ENCODE measurements around the gene BTF3L4. TPM values are rescaled to one million over a fixed set of nuclear protein-coding genes. Genes with fewer than 3 reads are reported as not detected.
"Not testable (repeated sequence)": the region's sequence is repeated elsewhere in the genome, so short reads cannot be mapped to it uniquely, and the experiment has no call there.

Gene BTF3L4
- total RNA-seq, 3 donors from 2014 or later (not counting 1 experiment from before 2014, with no cell fraction given): 24.2 to 25.3 (median 25.2) TPM

GRCh38 chr1:52072291-52072690 is 16.2 kb downstream of the BTF3L4 start:
- Mint-ChIP-seq H3K4me3 (no peak overlapping the region), H3K4me1 (peaks cover 29 to 35% of the 10 kb centered on the region in 2 donors), H3K36me3 (peaks cover 10% of the 10 kb centered on the region), H3K27me3 (ENCODE audit: low read depth in 2 of 2) (no peaks in the 10 kb centered on the region), H3K9me3 (no peaks in the 10 kb centered on the region), H3K27ac (no peak overlapping the region)
- no peak for ATAC-seq
- Histone ChIP-seq H3K4me1 (ENCODE audit: control insufficient read depth, insufficient read depth, low read length) (no peaks in the 10 kb centered on the region), H3K27ac (ENCODE audit: low read length) (no peak overlapping the region), H3K36me3 (ENCODE audit: control insufficient read depth, insufficient read depth, low read length) (peaks cover 13% of the 10 kb centered on the region), H3K4me3 (ENCODE audit: low read length) (no peak overlapping the region), H3K27me3 (ENCODE audit: control insufficient read depth, insufficient read depth, low read length) (no peaks in the 10 kb centered on the region), H3K9me3 (ENCODE audit: control insufficient read depth, insufficient read depth, low read length) (no peaks in the 10 kb centered on the region)
- over 99% methylated on average over 4 of the region's 6 CpGs for WGBS (ENCODE audit: insufficient coverage)
- intact Hi-C loops (cut with micrococcal nuclease): no loop called here
- DNase-seq: no peak
- TF ChIP-seq, protein P1, sequence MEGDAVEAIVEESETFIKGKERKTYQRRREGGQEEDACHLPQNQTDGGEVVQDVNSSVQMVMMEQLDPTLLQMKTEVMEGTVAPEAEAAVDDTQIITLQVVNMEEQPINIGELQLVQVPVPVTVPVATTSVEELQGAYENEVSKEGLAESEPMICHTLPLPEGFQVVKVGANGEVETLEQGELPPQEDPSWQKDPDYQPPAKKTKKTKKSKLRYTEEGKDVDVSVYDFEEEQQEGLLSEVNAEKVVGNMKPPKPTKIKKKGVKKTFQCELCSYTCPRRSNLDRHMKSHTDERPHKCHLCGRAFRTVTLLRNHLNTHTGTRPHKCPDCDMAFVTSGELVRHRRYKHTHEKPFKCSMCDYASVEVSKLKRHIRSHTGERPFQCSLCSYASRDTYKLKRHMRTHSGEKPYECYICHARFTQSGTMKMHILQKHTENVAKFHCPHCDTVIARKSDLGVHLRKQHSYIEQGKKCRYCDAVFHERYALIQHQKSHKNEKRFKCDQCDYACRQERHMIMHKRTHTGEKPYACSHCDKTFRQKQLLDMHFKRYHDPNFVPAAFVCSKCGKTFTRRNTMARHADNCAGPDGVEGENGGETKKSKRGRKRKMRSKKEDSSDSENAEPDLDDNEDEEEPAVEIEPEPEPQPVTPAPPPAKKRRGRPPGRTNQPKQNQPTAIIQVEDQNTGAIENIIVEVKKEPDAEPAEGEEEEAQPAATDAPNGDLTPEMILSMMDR (IDR thresholded peaks at IDR 0.05): no peak

GRCh38 chr1:52077277-52077676 is 21.2 kb downstream of the BTF3L4 start:
- WGBS (ENCODE audit: insufficient coverage): 99% methylated on average over 6 of the region's 6 CpGs
- intact Hi-C loops (cut with micrococcal nuclease); H3K27me3 ChIP-seq (ENCODE audit: control insufficient read depth, insufficient read depth, low read length); H3K27ac Mint-ChIP-seq; H3K4me3 ChIP-seq (ENCODE audit: low read length); H3K9me3 ChIP-seq (ENCODE audit: control insufficient read depth, insufficient read depth, low read length); H3K9me3 Mint-ChIP-seq; H3K27me3 Mint-ChIP-seq (ENCODE audit: low read depth in 2 of 2); DNase-seq; ATAC-seq; H3K4me3 Mint-ChIP-seq; H3K36me3 Mint-ChIP-seq; H3K27ac ChIP-seq (ENCODE audit: low read length); H3K4me1 ChIP-seq (ENCODE audit: control insufficient read depth, insufficient read depth, low read length): not testable (repeated sequence)
- H3K4me1 Mint-ChIP-seq: peaks cover 12% of the 10 kb centered on the region in 2 donors
- peaks cover 17% of the 10 kb centered on the region for H3K36me3 ChIP-seq (ENCODE audit: control insufficient read depth, insufficient read depth, low read length)

DNA sequence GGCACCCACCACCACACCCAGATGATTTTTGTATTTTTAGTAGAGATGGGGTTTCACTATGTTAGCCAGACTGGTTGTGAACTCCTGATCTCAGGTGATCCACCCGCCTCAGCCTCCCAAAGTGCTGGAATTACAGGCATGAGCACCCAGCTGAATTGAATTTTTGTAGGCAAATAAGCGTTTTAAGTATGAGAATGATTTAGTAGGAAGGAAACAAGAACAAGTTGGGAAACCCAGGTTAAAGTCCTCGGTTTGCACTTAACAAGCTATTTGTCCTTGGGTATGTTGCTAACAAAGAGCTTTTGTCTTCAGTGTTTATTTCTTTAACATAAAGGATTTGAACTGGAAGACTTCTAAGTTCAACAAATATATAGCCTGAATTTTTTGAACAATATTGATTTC is 23.9 kb downstream of the BTF3L4 start:
- intact Hi-C loops (cut with micrococcal nuclease): no loop called here
- 89% methylated on average over 3 of the region's 3 CpGs for WGBS (ENCODE audit: insufficient coverage)
- peaks cover 15% of the 10 kb centered on the region for H3K36me3 ChIP-seq (ENCODE audit: control insufficient read depth, insufficient read depth, low read length)

GRCh38 chr1:52087892-52088291 is 31.8 kb downstream of the BTF3L4 start:
- intact Hi-C loops (cut with micrococcal nuclease); H3K27ac ChIP-seq (ENCODE audit: low read length); H3K9me3 ChIP-seq (ENCODE audit: control insufficient read depth, insufficient read depth, low read length); ATAC-seq; H3K4me3 Mint-ChIP-seq; H3K27me3 Mint-ChIP-seq (ENCODE audit: low read depth in 2 of 2); H3K4me1 ChIP-seq (ENCODE audit: control insufficient read depth, insufficient read depth, low read length); H3K27ac Mint-ChIP-seq; H3K27me3 ChIP-seq (ENCODE audit: control insufficient read depth, insufficient read depth, low read length); DNase-seq; H3K9me3 Mint-ChIP-seq; H3K4me3 ChIP-seq (ENCODE audit: low read length); H3K4me1 Mint-ChIP-seq: not testable (repeated sequence)
- H3K36me3 ChIP-seq (ENCODE audit: control insufficient read depth, insufficient read depth, low read length): peaks cover 22% of the 10 kb centered on the region
- H3K36me3 Mint-ChIP-seq: peaks cover 18% of the 10 kb centered on the region

More for the DNA sequence above, 23.9 kb downstream of the BTF3L4 start:
- ATAC-seq: no peak
- no peaks in the 10 kb centered on the region for H3K27me3 Mint-ChIP-seq (ENCODE audit: low read depth in 2 of 2)
- TF ChIP-seq, protein P1 (IDR thresholded peaks at IDR 0.05): no peak
- no peak overlapping the region for H3K27ac ChIP-seq (ENCODE audit: low read length)
- no peaks in the 10 kb centered on the region for H3K9me3 ChIP-seq (ENCODE audit: control insufficient read depth, insufficient read depth, low read length)
- H3K36me3 Mint-ChIP-seq: no peaks in the 10 kb centered on the region
- H3K4me1 ChIP-seq (ENCODE audit: control insufficient read depth, insufficient read depth, low read length): no peaks in the 10 kb centered on the region
- no peak for DNase-seq
- peaks cover 6 to 7% of the 10 kb centered on the region in 2 donors for H3K4me1 Mint-ChIP-seq
- no peak overlapping the region for H3K4me3 Mint-ChIP-seq
- no peak overlapping the region for H3K4me3 ChIP-seq (ENCODE audit: low read length)
- no peak overlapping the region for H3K27ac Mint-ChIP-seq
- no peaks in the 10 kb centered on the region for H3K9me3 Mint-ChIP-seq
- H3K27me3 ChIP-seq (ENCODE audit: control insufficient read depth, insufficient read depth, low read length): no peaks in the 10 kb centered on the region

DNA sequence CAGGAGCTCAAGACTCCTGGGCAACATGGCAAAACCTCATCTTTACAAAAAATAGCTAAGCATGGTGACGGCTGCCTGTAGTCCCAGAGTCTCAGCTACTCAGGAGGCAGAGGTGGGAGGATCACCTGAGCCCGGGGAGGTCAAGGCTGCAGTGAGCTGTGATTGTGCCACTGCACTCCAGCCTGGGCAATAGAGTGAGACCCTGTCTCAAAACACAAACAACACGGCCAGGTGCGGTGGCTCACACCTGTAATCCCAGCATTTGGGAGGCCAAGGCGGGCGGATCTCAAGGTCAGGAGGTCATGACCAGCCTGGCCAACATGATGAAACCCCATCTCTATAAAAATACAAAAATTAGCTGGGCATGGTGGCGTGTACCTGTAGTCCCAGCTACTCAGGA is 38.2 kb downstream of the BTF3L4 start:
- not testable (repeated sequence) for H3K27ac Mint-ChIP-seq

More for the DNA sequence above, 38.2 kb downstream of the BTF3L4 start:
- H3K9me3 ChIP-seq (ENCODE audit: control insufficient read depth, insufficient read depth, low read length); H3K4me1 ChIP-seq (ENCODE audit: control insufficient read depth, insufficient read depth, low read length); ATAC-seq; intact Hi-C loops (cut with micrococcal nuclease); H3K27me3 Mint-ChIP-seq (ENCODE audit: low read depth in 2 of 2); H3K36me3 Mint-ChIP-seq; H3K36me3 ChIP-seq (ENCODE audit: control insufficient read depth, insufficient read depth, low read length); H3K27me3 ChIP-seq (ENCODE audit: control insufficient read depth, insufficient read depth, low read length); H3K4me3 ChIP-seq (ENCODE audit: low read length); H3K9me3 Mint-ChIP-seq; DNase-seq; H3K27ac ChIP-seq (ENCODE audit: low read length); H3K4me3 Mint-ChIP-seq; H3K4me1 Mint-ChIP-seq: not testable (repeated sequence)
- WGBS (ENCODE audit: insufficient coverage): 91% methylated on average over 7 of the region's 7 CpGs

All from natural killer cell (primary cell).